Measurements from ENCODE around the gene PKP4.

The PKP4 gene

GRCh38 chr2:158546412-158547144 lies 89.8 kb downstream of the PKP4 start:
- DNase-seq (ENCODE audit: low read depth in 2 of 2) = no peak

DNA sequence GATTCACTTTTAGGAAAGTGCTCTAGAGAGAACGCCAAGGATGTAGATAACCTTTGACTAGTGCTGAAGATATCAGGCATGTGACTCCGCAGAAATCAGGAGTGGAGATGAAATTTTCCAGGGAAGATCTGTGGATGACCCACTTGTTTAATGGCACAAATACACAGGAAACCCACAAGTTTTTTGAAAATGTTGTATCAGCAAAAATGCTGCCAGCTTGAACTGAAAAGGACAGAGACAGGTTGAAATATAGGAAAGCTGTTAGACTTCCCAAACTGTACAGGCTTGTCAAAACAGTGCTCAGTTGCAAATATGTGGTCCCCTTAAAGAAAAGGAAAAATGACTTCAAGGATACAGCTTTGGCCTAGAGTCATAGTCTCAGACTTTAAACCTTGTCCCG lies 96.5 kb downstream of the PKP4 start:
- DNase-seq (ENCODE audit: low read depth in 2 of 2) = no peak

DNA sequence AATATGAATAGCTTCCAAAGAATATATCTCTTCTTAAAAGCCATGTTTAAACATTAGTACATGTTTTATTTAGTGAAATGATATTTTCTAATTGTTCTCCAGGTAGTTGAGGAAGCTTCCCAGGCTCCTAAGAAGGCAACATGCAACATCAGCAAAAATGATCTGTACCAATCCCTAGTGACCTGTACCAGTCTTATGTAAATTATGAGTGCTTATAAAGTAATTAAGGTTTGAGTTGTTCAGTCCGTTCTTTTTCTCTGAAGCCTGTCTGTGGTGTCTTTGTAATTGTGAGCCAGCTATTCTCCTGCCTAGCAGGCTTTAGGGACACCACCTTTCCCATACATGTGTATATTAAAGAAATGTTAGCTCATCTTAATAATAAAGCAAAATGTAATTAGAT lies 98.2 kb downstream of the PKP4 start:
- DNase-seq (ENCODE audit: low read depth in 2 of 2) = no peak

- no peak for DNase-seq (ENCODE audit: low read depth in 2 of 2)
These were observed 99.4 kb downstream of the PKP4 start for GRCh38 chr2:158556124-158556523.

DNA sequence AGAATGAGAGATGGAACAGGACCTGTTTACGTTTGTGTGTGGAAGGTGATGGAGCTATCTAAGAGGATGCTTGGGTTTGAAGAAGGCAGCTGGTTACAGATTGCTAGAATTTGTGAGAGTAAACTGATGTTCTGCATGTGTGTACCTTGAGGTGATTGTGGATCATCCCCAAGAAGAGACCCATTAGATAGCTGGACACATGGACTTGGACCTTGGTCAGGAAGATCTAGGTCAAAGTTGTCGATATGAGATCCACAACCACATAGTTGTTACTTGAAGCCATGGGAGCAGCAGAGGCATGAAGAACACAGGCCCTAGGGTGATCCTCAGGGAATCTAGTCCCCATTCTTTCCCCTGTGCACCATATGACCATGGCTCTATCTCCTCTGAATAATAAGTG lies 101.0 kb downstream of the PKP4 start:
- DNase-seq (ENCODE audit: low read depth in 2 of 2) = no peak

- DNase-seq (ENCODE audit: low read depth in 2 of 2) = no peak
These were observed 102.5 kb downstream of the PKP4 start for GRCh38 chr2:158559252-158559651.

DNA sequence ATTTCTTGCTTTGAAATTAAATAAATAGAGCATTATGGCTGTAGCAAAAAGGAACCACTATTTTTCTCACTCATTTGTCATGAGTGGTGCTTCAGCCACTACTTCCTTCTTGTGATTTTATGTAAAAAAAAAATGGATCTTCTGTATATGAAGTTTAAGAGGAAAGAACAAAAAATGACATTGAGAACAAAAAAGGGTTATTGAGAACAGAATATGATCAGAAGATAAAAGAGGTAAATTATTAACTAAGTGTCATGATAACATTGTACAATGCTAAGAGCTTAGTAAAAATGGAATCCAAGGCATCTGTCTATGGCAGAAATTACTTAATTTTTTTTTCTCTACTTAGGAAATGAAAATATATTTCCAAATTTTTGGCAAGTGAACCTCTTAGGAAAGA lies 103.5 kb downstream of the PKP4 start:
- no peak for DNase-seq (ENCODE audit: low read depth in 2 of 2)

DNA sequence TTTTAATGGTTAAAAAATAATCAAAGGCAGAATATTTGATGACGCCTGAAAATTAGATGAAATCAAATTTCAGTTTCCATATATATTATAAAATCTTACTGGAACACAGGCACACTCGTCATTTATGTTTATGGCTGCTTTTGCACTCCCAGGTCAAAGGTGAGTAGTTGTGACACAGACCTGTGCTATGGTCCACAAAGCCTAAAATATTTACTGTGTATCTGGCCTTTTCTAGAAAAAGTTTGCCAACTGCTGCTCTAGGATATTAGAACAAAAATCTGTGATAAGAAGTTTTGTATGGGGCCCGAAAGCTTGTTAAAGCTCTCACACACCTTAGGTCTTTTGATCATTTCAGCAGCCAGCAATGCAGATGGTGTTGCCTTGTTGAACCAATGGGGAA lies 104.3 kb downstream of the PKP4 start:
- DNase-seq (ENCODE audit: low read depth in 2 of 2) = no peak

- no peak for DNase-seq (ENCODE audit: low read depth in 2 of 2)
These were observed 110.5 kb downstream of the PKP4 start for GRCh38 chr2:158567208-158567607.

- no peak for DNase-seq (ENCODE audit: low read depth in 2 of 2)
These were observed 112.5 kb downstream of the PKP4 start for GRCh38 chr2:158569284-158569683.

- DNase-seq (ENCODE audit: low read depth in 2 of 2) = no peak
These were observed 114.1 kb downstream of the PKP4 start for GRCh38 chr2:158570869-158571268.

DNA sequence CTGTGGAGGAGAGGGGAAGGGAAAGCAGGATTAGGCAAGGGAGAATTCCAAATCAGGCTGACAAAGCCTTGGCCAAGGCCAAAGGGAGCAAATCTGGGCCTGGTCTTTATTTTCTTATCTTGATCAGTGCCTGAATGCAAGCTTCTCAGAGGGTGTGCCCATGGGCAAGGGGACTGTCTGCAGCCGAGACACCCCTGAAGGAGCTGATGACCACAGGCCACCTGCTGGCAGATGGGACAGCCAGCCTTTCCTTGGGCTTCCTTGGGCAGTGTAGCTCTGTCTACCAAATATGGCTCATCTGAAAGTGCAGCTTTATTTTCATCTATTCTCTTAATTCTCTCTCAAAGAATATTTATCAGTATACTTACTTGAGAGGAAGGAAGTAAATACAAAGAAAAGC lies 117.0 kb downstream of the PKP4 start:
- no peak for DNase-seq (ENCODE audit: low read depth in 2 of 2)

- no peak for DNase-seq (ENCODE audit: low read depth in 2 of 2)
These were observed 118.4 kb downstream of the PKP4 start for GRCh38 chr2:158575051-158575635.

GRCh38 chr2:158577141-158577540 lies 120.4 kb downstream of the PKP4 start:
- DNase-seq (ENCODE audit: low read depth in 2 of 2) = no peak

- DNase-seq (ENCODE audit: low read depth in 2 of 2) = no peak
These were observed 122.1 kb downstream of the PKP4 start for GRCh38 chr2:158578703-158579330.

DNA sequence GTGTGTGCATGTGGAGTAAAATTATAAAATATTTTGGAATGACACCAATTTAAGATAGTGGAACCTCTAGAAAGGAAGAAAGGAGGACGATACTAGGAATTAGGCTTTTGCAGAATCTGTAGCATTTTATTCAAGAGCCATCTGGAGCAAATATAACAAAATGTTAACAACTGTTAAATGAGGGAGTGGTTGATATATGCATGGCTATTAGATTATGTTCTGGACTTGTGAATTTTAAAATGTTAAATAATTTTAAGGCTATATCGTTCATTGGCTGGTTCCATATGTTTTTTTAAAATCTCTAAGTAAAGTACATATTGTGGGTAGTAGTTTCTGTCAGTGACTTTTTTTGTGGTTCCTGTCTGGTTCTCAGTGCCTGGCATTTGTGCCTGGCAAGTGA lies 123.2 kb downstream of the PKP4 start:
- no peak for DNase-seq (ENCODE audit: low read depth in 2 of 2)

DNA sequence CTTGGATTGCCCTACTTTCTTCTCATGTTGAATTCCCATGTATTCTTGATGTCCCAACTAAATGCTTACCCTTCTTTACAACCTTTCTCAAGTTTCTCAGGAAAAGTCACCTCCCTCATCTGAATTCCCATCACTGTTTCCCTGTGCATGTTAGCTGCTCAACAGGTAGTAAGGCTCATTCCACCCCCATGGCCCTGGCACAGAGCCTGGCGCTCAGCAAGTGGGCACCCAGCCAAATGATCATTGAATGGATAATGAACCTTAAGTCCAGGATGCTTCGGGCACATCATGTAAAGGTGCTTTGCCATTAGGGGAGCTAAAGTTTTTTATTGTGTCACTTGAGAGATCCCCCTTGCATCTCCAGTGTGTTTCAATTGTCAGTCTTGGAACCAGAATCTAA lies 124.0 kb downstream of the PKP4 start:
- no peak for DNase-seq (ENCODE audit: low read depth in 2 of 2)

DNA sequence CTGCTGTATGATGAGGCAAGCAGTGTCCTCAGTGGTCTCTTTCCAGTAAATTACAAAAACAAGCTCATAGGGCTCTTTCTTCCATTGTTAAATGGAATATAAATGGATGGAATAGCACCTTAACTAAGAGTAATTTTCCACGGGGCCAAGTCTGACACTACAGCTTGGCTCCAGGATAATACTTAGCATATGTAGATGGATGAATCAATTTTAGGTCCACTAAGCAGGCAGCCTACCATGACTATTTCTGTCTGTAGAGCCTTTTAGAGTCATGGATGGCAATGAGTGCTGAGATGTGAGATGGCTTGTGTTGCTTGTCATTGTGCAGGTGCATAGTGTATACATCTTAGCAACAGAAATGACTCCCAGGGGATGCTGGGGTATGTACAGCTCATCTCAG lies 125.9 kb downstream of the PKP4 start:
- DNase-seq (ENCODE audit: low read depth in 2 of 2) = no peak

DNA sequence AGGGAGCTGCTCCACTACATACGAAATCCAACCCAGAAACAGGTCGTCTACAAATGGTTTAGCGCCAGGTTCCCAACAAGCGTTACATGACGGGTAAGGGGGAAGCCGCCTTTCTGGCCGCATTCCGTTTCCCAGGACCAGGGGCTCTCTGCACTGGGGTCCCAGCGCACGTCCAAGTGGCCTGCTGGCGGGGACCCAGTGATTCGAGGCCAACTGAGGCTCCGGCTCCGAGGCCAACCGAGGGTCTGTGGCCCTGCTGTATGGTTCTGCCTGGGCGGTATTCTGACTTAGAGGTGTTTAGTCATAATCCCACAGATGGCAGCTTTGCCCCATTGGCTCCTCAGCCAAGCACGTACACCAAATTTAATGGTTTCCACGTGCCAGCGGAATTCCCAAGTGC lies 127.2 kb downstream of the PKP4 start:
- DNase-seq (ENCODE audit: low read depth in 2 of 2) = no peak

DNA sequence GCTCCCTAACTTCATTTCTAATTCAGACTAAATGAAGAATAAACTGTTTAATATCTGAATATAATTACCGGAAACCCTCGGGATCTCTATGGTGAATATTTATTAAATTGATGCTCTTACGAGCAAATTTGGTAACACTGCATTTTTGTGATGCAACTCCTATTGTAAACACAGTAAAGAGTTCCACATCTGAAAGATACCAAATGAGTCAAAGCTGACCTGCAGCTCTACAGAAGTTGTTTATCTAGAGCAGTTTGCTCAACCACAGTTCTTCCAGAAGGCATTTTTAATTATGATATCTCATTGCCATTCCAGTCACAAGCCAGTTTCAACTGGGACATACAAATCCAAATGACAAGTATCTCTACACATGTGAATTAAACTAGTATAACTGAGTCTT lies 129.7 kb downstream of the PKP4 start:
- DNase-seq (ENCODE audit: low read depth in 2 of 2) = no peak

DNA sequence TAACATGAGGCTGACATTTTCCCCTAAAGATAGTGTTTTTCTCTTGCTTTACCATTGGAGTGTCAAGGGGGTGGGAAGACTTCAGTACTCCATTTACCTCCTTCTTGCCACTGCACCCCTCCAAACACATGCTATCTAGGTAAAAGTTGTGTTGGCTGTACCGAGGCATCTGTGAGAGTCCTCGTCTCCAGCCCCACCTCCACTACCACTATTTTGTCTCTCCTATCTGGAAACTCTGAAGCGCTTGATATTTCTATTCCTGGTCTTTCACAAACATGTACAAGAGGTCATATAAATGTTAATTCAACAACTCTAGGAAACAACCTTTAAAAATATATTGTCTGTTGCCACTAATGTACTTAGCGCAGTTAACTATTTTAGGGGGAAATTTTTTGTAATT lies 132.6 kb downstream of the PKP4 start:
- DNase-seq (ENCODE audit: low read depth in 2 of 2) = no peak

DNA sequence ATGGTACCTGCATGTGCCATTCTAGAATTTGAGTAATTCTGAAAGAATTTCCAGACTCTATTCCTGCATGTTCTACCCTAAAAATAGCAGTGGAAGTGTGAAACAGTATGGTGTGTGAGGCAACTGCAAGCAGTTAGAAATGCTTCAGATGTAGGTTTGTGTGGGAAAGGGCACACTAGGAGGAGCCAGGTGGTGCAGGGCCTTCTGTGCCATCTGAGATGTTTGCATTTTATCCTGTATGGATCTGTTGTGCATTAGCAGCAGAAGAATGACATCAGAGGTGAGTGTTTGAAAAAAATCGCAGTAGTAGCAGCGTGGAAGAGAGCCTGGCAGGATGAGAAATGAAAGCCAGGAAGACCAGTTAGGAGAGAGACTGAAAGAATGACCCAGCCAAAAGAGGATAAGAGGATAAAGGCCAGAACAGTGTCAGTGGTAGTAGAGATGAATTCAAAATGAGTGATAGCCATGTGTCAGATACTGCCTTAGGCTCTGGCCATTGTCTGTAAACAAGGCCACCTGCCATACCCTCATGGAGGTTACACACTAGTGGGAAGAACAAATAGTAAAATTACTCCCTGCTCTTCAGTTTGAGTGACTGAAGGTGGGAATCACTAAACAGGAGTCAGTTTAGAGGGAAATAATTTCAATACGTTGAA lies 142.2 kb downstream of the PKP4 start:
- DNase-seq (ENCODE audit: low read depth in 2 of 2) = no peak

DNA sequence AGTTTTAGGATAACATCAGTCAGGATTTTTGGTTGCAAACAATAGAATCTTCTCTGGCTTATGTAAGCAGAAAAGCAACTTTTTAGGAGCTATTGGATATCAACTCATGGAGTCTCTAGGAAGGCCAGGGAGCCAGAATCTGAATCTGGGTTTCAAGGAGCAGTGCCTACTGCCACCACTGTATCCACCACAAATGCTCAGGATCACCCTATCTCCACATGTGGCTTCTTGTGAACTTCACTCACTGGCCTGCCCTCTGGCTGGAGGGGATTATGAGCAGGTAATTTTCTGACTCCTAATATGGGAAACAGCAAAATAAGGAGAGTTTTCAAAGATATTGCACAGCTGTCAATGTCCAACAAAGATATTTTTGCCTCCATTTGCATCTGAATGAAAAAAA lies 142.9 kb downstream of the PKP4 start:
- no peak for DNase-seq (ENCODE audit: low read depth in 2 of 2)

Data from stimulated activated CD4-positive, alpha-beta T cell treated with anti-CD3 and anti-CD28 coated beads, Interleukin-15, amount 100 ng/mL, for 48 hours (primary cell).